Duodenal mucosa (tissue), 2 donors: Measurements from ENCODE around the gene PLBD1.

ENCODE experiments used
- H3K27ac ChIP-seq: one replicate; pipeline ENCODE4 v1.7.0; 2013; ENCODE audit warnings: low read depth, low read length
- H3K27me3 ChIP-seq, 2 donors: one replicate each; pipeline ENCODE4 v1.7.0; 2013; ENCODE audit warnings: low read length in 2 of 2, control low read depth in 1 of 2; ENCODE audit not compliant: insufficient read depth in 2 of 2, control insufficient read depth in 1 of 2
- H3K36me3 ChIP-seq, 2 donors: one replicate each; pipeline ENCODE4 v1.7.0; 2013; ENCODE audit warnings: low read length in 2 of 2, control low read depth in 1 of 2; ENCODE audit not compliant: insufficient read depth in 2 of 2, control insufficient read depth in 1 of 2
- H3K4me1 ChIP-seq, 2 donors: one replicate each; pipeline ENCODE4 v1.7.0; 2013; ENCODE audit warnings: low read length in 2 of 2, control low read depth in 1 of 2; ENCODE audit not compliant: insufficient read depth in 2 of 2, control insufficient read depth in 1 of 2
- H3K4me3 ChIP-seq, 2 donors: one replicate each; pipeline ENCODE4 v1.7.0; 2013; ENCODE audit warnings: low read length in 2 of 2, low read depth in 1 of 2
- H3K9ac ChIP-seq, 2 donors: one replicate each; pipeline ENCODE4 v1.7.0; 2013; ENCODE audit warnings: low read length in 2 of 2, low read depth in 1 of 2
- H3K9me3 ChIP-seq, 2 donors: one replicate each; pipeline ENCODE4 v1.7.0; 2013; ENCODE audit warnings: low read length in 2 of 2, control low read depth in 1 of 2; ENCODE audit not compliant: control insufficient read depth in 1 of 2

PLBD1 gene

DNA sequence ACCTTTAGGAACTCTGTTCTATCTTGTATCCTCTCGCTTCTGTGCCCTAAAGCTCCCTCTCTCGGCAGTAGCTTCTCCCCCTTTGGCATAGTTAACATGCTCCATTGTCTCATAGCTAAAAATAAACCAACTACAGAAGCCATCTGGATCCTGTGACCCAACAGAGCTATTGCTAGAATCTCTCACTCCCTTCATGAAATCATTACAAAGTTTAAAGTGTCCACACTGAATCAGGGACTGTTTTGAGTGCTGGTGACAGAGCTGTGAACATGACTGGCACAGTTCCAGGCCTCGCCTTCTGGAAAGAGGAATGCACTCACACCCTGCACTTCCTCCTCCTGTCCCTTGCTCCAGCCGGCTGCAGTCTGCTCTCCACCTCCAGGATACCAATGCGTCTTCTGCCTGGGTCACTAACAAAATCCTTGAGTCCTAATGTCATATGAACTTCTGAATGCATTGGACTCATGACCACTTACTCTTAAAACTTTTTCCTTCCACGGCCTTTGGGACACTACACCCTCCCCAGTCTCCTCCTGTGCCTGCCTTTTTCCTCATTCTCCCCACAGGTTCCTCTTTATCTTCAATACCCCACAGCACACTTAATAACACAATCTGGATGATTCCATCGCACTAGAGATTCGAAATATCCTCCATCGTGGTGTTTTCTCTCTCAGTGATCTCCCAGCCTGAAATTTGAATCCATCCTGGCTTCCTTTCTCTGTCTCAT is 13.2 kb downstream of the PLBD1 start:
- Histone ChIP-seq H3K9me3 (no peaks in the 10 kb centered on the region), H3K27me3 (no peaks in the 10 kb centered on the region), H3K27ac (peak overlapping the region; percentile 34), H3K9ac (peak overlapping the region; percentile 15 to 24), H3K36me3 (peaks cover 0 to 2% of the 10 kb centered on the region in 2 donors), H3K4me3 (peak overlapping the region; percentile 6 to 28), H3K4me1 (peaks cover 24 to 26% of the 10 kb centered on the region in 2 donors)

DNA sequence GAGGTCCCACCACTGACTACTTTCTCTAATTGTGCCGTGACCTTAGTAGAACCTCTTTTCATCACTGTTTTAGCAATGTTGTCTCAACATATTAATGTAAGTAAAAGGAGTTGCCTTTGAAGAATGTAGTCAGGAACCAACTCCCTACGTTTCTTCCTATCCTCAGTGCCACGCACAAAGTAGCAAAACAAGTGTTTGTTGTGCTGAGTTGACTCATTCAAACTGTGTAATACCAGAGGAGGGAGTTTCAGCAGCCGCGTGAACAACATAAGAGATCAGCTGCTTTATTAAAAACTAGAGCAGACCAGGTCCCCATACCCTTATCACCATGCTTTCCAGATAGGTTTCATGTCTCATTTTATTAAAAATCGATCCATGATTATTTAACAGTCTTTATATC is 19.1 kb downstream of the PLBD1 start:
- Histone ChIP-seq H3K9ac (no peak overlapping the region), H3K27me3 (no peaks in the 10 kb centered on the region)

DNA sequence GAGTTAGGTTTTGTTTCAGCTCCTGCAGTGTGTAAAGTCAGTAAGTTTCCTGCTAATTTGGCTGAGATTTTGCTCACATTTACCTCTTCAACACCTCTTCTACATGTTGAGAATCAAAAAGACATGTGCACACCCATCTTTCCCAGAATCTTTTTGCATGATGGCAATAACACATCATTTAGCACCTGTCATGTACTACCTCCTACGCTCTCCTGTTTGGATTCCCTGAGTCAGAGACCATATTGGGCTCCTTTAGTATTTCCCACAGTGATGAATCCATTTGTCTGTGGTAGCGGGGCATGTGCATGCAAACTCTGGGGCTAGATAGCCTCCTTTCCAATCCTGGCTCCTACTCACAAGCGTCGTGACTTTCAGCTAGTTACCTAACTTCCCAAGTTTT is 20.1 kb downstream of the PLBD1 start:
- Histone ChIP-seq H3K4me1 (peaks cover 0 to 8% of the 10 kb centered on the region in 2 donors), H3K27ac (no peak overlapping the region), H3K36me3 (peaks cover 0 to 7% of the 10 kb centered on the region in 2 donors), H3K9ac (no peak overlapping the region), H3K4me3 (no peak overlapping the region), H3K27me3 (no peaks in the 10 kb centered on the region), H3K9me3 (no peaks in the 10 kb centered on the region)

More for the DNA sequence above, 19.1 kb downstream of the PLBD1 start:
- Histone ChIP-seq H3K4me1 (peaks cover under 1 to 8% of the 10 kb centered on the region in 2 donors), H3K4me3 (no peak overlapping the region), H3K9me3 (no peaks in the 10 kb centered on the region), H3K36me3 (peaks cover 0 to 7% of the 10 kb centered on the region in 2 donors), H3K27ac (no peak overlapping the region)

DNA sequence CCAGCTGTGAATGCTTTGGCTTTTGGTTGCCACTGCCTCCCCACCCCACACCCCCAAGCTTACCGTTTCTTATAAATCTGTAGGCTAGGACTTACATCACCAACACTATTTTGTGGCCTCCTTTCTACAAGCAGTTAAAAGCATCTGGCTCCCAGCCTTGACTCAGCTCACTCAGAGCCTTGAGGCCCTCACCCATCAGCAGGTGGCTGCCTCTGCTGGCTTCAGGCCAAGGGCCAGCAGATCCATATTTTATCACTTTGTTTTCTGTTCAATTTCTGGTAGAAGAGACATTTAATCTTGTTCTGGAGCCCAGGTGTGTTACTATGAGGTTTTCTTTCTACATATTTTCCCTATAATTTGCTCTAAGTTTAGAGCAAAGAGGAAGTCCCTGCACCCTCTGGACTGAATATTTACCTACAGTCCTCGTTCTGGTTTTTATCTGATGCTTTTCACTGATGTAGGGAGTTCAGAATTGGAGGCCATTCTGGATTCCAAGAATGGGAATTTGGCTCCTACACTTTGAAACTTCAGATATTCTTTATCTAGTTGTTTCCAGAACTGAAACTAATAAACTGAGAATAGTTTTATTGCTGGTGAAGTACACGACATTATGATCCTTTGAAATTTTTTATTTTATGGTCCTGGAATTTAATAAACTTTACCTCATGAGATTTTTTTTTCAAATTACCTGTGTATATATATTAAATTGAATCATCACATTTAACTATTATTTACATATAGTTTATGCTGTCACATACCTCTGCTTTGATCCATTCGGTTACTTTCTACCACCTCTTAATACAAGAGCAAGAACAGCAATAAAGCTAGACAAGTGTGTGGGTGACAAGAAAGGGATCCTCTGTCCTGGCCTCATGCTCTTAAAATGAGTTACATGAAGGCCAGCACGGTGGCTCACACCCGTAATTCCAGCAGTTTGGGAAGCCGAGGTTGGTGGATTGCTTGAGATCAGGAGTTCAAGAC is 22.2 kb downstream of the PLBD1 start:
- Histone ChIP-seq H3K4me3 (no peak overlapping the region), H3K27ac (no peak overlapping the region), H3K27me3 (no peaks in the 10 kb centered on the region), H3K9ac (no peak overlapping the region), H3K9me3 (no peaks in the 10 kb centered on the region), H3K4me1 (peaks cover 0 to 8% of the 10 kb centered on the region in 2 donors), H3K36me3 (peaks cover 0 to 7% of the 10 kb centered on the region in 2 donors)

DNA sequence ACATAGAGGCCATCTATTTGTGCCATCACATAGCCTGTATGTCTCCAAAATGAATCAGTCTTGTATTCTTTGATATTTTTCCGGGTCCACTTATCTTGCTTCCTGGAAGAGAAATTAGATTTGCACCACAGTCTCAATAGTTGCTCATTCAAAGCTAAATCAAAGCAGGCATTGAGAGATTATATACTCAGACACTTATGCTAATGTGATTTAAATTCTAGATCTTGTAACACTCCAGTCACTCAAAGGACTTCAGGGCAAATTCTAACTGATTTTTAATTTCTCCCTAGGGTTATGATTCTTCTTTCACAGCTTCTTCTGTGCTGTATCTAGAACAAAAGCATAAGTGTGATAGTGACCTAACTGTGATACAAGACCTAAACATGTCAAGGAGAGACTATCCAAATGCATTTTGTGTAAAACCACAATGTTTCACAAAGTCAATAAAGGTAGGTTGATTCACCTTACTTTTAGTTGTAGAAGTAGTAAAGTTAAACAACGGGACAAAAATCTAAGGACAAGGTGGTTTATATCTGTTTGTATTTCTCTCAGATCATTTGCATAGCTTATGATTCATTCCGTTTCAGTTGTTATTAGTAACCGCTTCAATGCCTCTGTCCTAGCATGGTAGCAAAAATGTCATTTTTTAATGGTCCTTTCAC is 26.8 kb downstream of the PLBD1 start:
- peaks cover 0 to 7% of the 10 kb centered on the region in 2 donors for H3K36me3 ChIP-seq

DNA sequence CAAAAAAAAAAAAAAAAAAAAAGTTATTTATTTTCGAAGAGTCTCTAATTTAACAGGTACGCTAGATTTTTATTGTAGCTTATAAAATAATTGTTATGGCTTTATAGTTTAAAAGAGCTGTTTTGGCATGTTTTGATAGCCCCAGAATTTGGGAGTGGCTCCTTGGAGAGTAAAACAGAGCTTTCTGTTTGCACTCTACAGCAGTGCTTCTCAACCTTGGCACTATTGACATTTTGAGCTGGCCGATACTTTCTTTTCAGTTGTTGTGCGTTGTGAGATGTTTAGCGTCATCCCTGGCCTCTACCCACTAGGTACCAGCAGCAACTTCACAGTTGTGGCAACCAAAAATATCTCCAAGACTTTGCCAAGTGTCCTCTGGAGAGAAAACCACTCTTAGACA is 30.6 kb downstream of the PLBD1 start:
- Histone ChIP-seq H3K4me3 (no peak overlapping the region), H3K9me3 (no peaks in the 10 kb centered on the region), H3K27me3 (no peaks in the 10 kb centered on the region), H3K36me3 (peaks cover 3 to 26% of the 10 kb centered on the region in 2 donors), H3K4me1 (no peaks in the 10 kb centered on the region), H3K27ac (no peak overlapping the region), H3K9ac (no peak overlapping the region)

More for the DNA sequence above, 26.8 kb downstream of the PLBD1 start:
- Histone ChIP-seq H3K27ac (no peak overlapping the region), H3K4me3 (no peak overlapping the region), H3K9me3 (no peaks in the 10 kb centered on the region), H3K9ac (no peak overlapping the region), H3K4me1 (peaks cover 0 to 8% of the 10 kb centered on the region in 2 donors), H3K27me3 (no peaks in the 10 kb centered on the region)

DNA sequence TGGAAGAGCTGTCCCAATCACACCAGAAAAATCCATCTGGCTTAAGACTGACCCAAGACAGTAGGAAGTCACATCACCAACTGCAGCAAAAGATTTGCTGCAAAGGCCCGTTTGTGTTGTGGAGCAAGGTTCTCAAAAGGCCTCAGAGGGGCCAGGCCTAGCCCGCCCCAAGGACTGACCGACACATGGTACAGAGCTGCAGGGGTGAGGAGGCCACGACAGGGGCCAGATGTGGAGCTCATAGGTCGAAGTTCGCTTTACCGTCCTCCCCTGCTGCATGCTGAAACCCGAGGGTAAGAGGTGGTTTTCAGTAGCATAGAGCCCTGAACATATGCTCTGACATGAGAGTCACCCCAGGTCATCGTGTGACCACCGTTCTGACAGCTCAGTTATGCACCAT is 35.5 kb downstream of the PLBD1 start:
- peaks cover 3 to 26% of the 10 kb centered on the region in 2 donors for H3K36me3 ChIP-seq
- H3K9me3 ChIP-seq = no peaks in the 10 kb centered on the region
- no peaks in the 10 kb centered on the region for H3K4me1 ChIP-seq
- no peak overlapping the region for H3K27ac ChIP-seq
- H3K4me3 ChIP-seq = no peak overlapping the region
- no peak overlapping the region for H3K9ac ChIP-seq
- H3K27me3 ChIP-seq = no peaks in the 10 kb centered on the region

DNA sequence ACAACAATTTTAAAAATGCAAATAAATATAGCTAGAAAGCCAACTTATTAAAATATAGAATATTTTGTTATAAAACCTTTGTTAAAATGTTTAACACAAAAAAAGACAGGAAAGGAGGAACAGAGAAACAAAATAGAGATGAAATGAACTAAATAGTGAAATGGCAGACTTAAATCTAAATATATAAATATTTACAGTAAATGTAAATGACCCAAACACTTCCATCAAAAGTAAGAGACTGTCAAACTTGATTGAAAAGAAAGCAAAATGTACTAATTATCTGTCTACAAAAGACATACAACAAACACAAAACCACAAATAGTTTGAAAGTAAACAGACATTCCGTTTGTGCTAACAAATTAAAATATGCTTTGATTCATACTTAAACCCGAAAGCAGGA is 41.7 kb downstream of the PLBD1 start:
- no peak overlapping the region for H3K27ac ChIP-seq
- H3K27me3 ChIP-seq = no peaks in the 10 kb centered on the region
- H3K4me1 ChIP-seq = no peaks in the 10 kb centered on the region
- peaks cover 5 to 12% of the 10 kb centered on the region in 2 donors for H3K9me3 ChIP-seq
- H3K4me3 ChIP-seq = no peak overlapping the region
- no peak overlapping the region for H3K9ac ChIP-seq
- peaks cover 0 to 2% of the 10 kb centered on the region in 2 donors for H3K36me3 ChIP-seq

DNA sequence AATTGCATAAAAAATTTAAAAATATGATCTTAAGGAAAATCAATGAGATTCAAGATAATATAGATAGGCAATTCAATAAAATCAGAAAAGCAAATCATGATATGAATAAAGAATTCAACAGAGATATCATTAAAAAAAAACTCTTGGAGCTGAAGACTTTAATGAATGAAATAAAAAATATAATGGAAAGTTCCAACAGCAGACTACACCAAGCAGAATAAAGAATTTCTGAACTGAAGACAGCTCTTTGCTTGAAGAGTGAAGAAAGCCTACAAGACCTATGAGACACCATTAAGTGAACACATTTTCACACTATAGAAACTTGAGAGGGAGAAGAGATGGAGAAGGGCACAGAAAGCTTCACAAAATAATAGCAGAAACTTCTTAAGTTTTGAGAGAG is 45.9 kb downstream of the PLBD1 start:
- no peaks in the 10 kb centered on the region for H3K27me3 ChIP-seq
- no peak overlapping the region for H3K4me3 ChIP-seq
- H3K27ac ChIP-seq = no peak overlapping the region
- H3K9ac ChIP-seq = no peak overlapping the region
- H3K36me3 ChIP-seq = peaks cover 3 to 10% of the 10 kb centered on the region in 2 donors
- H3K9me3 ChIP-seq = peaks cover 5 to 12% of the 10 kb centered on the region in 2 donors
- no peaks in the 10 kb centered on the region for H3K4me1 ChIP-seq
